Measurements from ENCODE around the gene PPARA.

Gene PPARA

GRCh38 chr22:46229701-46230100 lies 79.4 kb downstream of the PPARA start:
- TF ChIP-seq, protein P1, sequence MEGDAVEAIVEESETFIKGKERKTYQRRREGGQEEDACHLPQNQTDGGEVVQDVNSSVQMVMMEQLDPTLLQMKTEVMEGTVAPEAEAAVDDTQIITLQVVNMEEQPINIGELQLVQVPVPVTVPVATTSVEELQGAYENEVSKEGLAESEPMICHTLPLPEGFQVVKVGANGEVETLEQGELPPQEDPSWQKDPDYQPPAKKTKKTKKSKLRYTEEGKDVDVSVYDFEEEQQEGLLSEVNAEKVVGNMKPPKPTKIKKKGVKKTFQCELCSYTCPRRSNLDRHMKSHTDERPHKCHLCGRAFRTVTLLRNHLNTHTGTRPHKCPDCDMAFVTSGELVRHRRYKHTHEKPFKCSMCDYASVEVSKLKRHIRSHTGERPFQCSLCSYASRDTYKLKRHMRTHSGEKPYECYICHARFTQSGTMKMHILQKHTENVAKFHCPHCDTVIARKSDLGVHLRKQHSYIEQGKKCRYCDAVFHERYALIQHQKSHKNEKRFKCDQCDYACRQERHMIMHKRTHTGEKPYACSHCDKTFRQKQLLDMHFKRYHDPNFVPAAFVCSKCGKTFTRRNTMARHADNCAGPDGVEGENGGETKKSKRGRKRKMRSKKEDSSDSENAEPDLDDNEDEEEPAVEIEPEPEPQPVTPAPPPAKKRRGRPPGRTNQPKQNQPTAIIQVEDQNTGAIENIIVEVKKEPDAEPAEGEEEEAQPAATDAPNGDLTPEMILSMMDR (IDR thresholded peaks at IDR 0.05; ENCODE audit: borderline replicate concordance, insufficient read depth, low read depth, low read length) = no peak

GRCh38 chr22:46230262-46230901 lies 80.1 kb downstream of the PPARA start:
- TF ChIP-seq, protein P1 (IDR thresholded peaks at IDR 0.05; ENCODE audit: borderline replicate concordance, insufficient read depth, low read depth, low read length) = no peak

More at GRCh38 chr22:46229701-46230100, 79.4 kb downstream of the PPARA start:
- H3K4me3 ChIP-seq (ENCODE audit: low read depth, low read length) = no peak overlapping the region

GRCh38 chr22:46233231-46233630 lies 82.9 kb downstream of the PPARA start:
- TF ChIP-seq, protein P1 (IDR thresholded peaks at IDR 0.05; ENCODE audit: borderline replicate concordance, insufficient read depth, low read depth, low read length) = no peak
- H3K4me3 ChIP-seq (ENCODE audit: low read depth, low read length) = no peak overlapping the region

More at GRCh38 chr22:46230262-46230901, 80.1 kb downstream of the PPARA start:
- no peak overlapping the region for H3K4me3 ChIP-seq (ENCODE audit: low read depth, low read length)

- TF ChIP-seq, protein P1 (IDR thresholded peaks at IDR 0.05; ENCODE audit: borderline replicate concordance, insufficient read depth, low read depth, low read length) = no peak
- no peak overlapping the region for H3K4me3 ChIP-seq (ENCODE audit: low read depth, low read length)
Measured at GRCh38 chr22:46234969-46235368, 84.6 kb downstream of the PPARA start.

DNA sequence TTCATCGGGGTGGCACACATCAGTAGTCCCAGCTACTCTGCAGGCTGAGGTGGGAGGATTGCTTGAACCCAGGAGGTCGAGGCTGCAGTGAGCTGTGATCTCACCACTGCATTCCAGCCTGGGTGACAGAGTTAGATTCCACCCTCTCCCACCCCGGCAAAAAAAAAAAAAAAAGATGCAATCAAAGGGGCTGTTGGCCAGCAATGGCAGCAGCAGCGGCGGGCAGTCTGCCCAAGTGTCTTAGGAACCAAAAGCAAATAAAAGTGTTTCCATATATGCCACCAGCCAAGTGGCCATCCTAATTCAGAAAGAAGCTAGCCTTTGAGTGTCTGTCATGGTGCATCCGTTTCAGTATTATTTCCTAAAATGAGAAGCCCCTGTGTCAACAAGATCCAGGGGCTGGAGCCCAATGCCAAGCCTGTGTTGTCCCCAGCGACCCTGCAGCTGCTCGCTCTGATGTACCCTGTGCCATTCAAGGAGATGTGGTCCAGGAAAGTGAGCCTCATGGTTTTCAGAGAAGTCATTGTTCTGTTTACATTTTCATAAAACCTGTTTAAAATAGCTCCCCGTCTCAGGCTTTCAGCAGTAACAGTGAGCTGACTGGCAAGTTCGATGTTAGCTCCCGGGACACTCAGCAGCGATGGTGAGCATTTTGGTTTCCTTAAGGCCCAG lies 87.3 kb downstream of the PPARA start:
- TF ChIP-seq, protein P1 (IDR thresholded peaks at IDR 0.05; ENCODE audit: borderline replicate concordance, insufficient read depth, low read depth, low read length) = no peak
- H3K4me3 ChIP-seq (ENCODE audit: low read depth, low read length) = no peak overlapping the region

GRCh38 chr22:46238541-46238940 lies 88.2 kb downstream of the PPARA start:
- TF ChIP-seq, protein P1 (IDR thresholded peaks at IDR 0.05; ENCODE audit: borderline replicate concordance, insufficient read depth, low read depth, low read length) = no peak
- no peak overlapping the region for H3K4me3 ChIP-seq (ENCODE audit: low read depth, low read length)
